ENCODE results near the gene C10orf62.

- TF ChIP-seq REST (IDR thresholded peaks at IDR 0.05; ENCODE audit: insufficient replicate concordance, low read depth) (no peak), CTCF (IDR thresholded peaks at IDR 0.05; ENCODE audit: insufficient read depth, low read length) (no peak), POLR2AphosphoS5 (IDR thresholded peaks at IDR 0.05; ENCODE audit: low read depth) (no peak), SPI1 (IDR thresholded peaks at IDR 0.05; ENCODE audit: borderline replicate concordance, low read depth) (no peak), GABPA (IDR thresholded peaks at IDR 0.05; ENCODE audit: low read depth) (no peak)
Measured at GRCh38 chr10:97570789-97571471, 18.6 kb upstream of the C10orf62 start.
